ENCODE data around the gene MLLT10. TPM values are rescaled to one million over a fixed set of nuclear protein-coding genes. Genes with fewer than 3 reads are reported as not detected.

The MLLT10 gene
- total and polyA plus RNA-seq, 9 of the 15 experiments (the other 6 are each of a cell fraction or from before 2014, with no cell fraction given), result 18.8 to 81.4 (median 64.2) TPM

DNA sequence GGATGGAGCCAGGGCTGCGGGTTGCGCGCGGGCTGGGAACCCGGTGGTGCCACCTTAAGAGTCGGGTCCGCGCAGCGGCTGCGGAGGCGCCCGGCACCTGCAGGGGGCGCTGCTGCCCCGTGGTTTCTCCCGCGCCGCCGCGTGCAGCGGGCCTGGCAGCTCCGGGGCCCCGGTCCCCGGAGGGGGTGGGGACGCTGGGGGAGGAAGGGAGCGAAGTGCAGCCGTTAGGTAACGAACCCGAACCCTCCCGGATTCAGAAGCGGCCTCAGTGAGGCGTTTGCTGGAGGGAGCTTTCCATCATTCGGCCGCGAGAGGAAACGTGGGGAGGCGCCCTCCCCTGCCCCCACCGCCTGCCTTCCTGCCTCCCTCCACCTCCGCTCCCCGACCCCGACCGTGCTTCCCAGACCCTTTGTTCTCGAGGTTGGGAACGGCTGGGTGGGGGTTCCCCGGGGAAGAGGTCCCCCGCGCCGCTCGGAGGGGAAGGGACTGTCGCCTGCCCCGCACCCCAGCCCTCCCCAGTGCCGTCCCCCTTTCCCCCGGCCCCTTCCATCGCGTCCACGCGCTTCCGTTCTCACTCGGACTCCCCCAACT, 38.2 kb upstream of the MLLT10 start (continued):
- TF ChIP-seq HINFP (tag; conservative IDR thresholded peaks at IDR 0.05; ENCODE audit: low read depth) (no peak), ELF4 (CRISPR knock-in tag; IDR thresholded peaks at IDR 0.05) (no peak), POU5F1 (IDR thresholded peaks at IDR 0.05; ENCODE audit: borderline replicate concordance, low read depth, low read length, partially characterized antibody) (no peak), RBBP5 (IDR thresholded peaks at IDR 0.05; ENCODE audit: borderline replicate concordance, insufficient read depth, low read length, poor library complexity, severe bottlenecking) (no peak), ARID4B (CRISPR knock-in tag; IDR thresholded peaks at IDR 0.05) (peak; percentile 80; the same call in 1 of the 2 replicates), RB1 (IDR thresholded peaks at IDR 0.05; ENCODE audit: low read depth) (peak; percentile 91), ZZZ3 (IDR thresholded peaks at IDR 0.05) (no peak), PURB (CRISPR knock-in tag; IDR thresholded peaks at IDR 0.05; ENCODE audit: low read depth) (no peak), COPS2 (conservative IDR thresholded peaks at IDR 0.05) (no peak), NFYB (IDR thresholded peaks at IDR 0.05; ENCODE audit: extremely low read depth, insufficient read length) (no peak), THAP12 (CRISPR knock-in tag; IDR thresholded peaks at IDR 0.05) (no peak)
- TF ChIP-seq, protein P1, sequence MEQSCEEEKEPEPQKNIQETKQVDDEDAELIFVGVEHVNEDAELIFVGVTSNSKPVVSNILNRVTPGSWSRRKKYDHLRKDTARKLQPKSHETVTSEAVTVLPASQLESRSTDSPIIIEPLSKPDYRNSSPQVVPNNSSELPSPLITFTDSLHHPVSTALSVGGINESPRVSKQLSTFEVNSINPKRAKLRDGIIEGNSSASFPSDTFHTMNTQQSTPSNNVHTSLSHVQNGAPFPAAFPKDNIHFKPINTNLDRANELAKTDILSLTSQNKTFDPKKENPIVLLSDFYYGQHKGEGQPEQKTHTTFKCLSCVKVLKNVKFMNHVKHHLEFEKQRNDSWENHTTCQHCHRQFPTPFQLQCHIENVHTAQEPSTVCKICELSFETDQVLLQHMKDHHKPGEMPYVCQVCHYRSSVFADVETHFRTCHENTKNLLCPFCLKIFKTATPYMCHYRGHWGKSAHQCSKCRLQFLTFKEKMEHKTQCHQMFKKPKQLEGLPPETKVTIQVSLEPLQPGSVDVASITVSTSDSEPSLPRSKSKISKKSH (CRISPR knock-in tag; IDR thresholded peaks at IDR 0.05), result no peak
- TF ChIP-seq, protein P2, sequence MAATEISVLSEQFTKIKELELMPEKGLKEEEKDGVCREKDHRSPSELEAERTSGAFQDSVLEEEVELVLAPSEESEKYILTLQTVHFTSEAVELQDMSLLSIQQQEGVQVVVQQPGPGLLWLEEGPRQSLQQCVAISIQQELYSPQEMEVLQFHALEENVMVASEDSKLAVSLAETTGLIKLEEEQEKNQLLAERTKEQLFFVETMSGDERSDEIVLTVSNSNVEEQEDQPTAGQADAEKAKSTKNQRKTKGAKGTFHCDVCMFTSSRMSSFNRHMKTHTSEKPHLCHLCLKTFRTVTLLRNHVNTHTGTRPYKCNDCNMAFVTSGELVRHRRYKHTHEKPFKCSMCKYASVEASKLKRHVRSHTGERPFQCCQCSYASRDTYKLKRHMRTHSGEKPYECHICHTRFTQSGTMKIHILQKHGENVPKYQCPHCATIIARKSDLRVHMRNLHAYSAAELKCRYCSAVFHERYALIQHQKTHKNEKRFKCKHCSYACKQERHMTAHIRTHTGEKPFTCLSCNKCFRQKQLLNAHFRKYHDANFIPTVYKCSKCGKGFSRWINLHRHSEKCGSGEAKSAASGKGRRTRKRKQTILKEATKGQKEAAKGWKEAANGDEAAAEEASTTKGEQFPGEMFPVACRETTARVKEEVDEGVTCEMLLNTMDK (IDR thresholded peaks at IDR 0.05; ENCODE audit: borderline replicate concordance, insufficient read depth, low read depth, low read length, poor library complexity, severe bottlenecking), result peak; percentile 53
